Lower leg skin (tissue), 3 donors: ENCODE measurements around the gene CHD3.

Experiments
- CTCF ChIP-seq, 3 donors: fragments of 450-650 bp; IDR thresholded peaks; one replicate each; pipeline ENCODE4 v1.5.1; 2016; ENCODE audit warnings: antibody characterized with exemption in 3 of 3, mild to moderate bottlenecking in 3 of 3, moderate library complexity in 2 of 3
- POLR2A ChIP-seq, 2 donors: fragments of 450-650 bp; IDR thresholded peaks; one replicate each; pipeline ENCODE4 v1.6.1; 2016 to 2017; ENCODE audit warnings: antibody characterized with exemption in 2 of 2, mild to moderate bottlenecking in 1 of 2, moderate library complexity in 1 of 2

DNA sequence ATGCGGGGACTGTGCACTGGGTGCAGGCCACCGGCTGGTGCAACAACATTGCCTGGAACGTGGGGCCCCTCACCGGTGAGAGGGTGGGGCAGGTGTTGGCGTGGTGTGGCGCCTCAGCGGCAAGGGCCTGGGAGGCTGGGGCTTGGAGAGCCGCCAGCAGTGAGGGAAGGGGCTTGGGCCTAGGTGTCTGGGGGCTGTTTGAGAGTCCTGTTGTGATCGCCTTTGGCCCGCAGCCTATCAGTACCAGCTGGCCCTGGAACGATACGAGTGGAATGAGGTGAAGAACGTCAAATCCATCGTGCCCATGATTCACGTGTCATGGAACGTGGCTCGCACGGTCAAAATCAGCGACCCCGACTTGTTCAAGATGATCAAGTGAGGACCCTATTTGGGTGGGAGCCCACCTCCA lies 36.3 kb upstream of the CHD3 start:
- TF ChIP-seq CTCF (IDR thresholded peaks at IDR 0.05) (no peak), POLR2A (IDR thresholded peaks at IDR 0.05) (no peak)
